Tongue (tissue), 2 donors: Measurements from ENCODE around the gene CRACR2A. TPM values are rescaled to one million over a fixed set of nuclear protein-coding genes. Genes with fewer than 3 reads are reported as not detected.
A peak's percentile ranks its signal among the peaks of the same experiment; 100 is the strongest.

Experiments used
- DNase-seq: peaks from one replicate; pipeline ENCODE4 v3.0.0-alpha.2; 2015
- total RNA-seq: library from RNA; depleted of rRNA; stranded (reverse); fragments of >200 nt; gene quantifications from one replicate; pipeline ENCODE4 v1.2.3, GENCODE V29; 2014

Gene CRACR2A
- total RNA-seq, 1 donor from 2014 or later = 5.1 TPM

- no peak for DNase-seq
Observed at GRCh38 chr12:3598896-3599860, 153.7 kb downstream of the CRACR2A start.

DNA sequence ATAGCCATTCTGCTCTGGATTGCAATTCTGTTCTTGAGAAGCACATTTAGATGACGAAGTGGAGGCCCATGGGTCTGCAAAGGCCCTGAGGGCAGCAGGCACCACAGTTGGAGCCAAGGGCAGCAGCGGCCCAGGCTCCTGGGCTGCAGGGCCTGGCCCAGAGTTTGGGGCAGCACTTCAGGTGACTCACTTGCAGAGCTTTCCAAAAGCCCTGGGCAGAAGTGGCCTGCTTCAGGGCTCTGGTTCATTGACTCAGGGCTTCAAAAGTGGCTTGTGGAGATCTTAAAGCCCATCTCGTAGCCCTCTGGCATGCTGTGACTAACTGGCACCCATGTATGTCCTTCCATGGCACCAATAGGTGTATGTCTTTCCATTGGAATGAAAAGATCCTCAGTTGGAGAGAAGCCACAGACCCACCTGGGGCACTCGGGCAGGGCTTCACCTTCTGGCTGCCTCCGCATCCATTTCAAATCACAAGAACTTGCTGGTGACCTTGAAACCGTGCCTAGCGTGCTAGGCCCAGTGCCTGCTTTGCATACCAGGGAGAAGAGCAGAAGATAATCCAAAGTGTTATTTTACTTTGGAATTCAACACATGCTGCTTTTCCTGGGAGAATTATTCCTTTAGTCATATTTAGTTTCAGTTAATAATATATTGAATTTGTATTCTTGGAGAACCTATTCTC, 155.2 kb downstream of the CRACR2A start:
- DNase-seq = no peak

DNA sequence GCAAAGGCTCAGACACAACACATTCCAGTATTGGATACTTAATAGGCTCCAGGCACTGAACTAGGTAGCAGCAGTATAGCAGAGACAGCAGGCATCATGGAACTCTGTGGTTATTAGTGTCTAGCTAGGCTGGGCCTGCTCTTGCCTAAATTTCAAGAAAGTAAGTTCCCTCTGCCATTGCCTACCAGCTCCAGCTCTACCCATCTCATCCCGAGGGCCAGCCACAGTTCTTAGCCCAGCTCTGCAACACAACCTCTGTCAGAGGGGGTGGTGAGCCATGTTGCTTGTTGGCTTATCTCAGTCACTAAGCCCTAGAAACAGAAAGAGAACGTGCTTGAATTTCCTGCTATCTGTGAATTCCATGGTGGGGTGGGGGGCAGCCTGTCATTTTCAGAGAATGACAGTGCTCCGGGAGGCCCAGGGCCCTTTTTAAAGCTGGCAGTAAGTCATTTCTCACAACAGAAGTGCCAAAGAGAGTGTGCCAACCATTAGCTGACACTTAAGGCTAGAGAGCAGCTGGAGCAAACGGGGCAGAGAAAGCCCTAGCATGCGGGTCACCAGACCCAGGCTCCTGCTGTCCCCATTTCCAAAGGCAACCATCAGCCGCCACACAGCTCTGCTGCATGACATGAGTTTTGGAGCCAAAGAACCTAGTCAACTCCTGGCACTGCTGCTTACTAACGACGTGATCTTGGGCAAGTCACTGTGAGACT, 156.1 kb downstream of the CRACR2A start:
- DNase-seq = no peak

DNA sequence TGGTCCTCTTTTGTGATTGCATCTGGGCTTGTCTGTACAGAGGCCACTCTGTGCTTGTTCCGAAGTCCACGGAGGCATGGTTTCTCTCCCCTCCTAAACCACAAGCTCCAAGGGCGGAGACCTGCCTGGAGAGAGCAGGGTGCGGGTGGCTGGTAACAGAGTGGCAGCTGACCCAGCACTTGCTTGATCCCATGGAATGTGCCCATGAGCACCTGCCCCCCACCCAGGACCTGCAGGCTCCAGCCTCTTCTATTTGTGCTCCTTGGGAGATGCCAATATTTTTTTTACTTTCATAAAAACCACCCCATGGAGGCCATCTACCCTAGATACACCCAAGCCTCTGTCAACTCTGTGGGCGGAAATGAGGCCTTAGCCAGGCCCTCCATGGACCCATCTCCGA, 157.2 kb downstream of the CRACR2A start:
- DNase-seq = no peak

- DNase-seq = no peak
Observed at GRCh38 chr12:3594966-3595365, 157.9 kb downstream of the CRACR2A start.

- DNase-seq = no peak
Observed at GRCh38 chr12:3593906-3594483, 158.9 kb downstream of the CRACR2A start.

GRCh38 chr12:3592856-3593625, 159.9 kb downstream of the CRACR2A start:
- DNase-seq = no peak

- no peak for DNase-seq
Observed at GRCh38 chr12:3589745-3590144, 163.2 kb downstream of the CRACR2A start.

DNA sequence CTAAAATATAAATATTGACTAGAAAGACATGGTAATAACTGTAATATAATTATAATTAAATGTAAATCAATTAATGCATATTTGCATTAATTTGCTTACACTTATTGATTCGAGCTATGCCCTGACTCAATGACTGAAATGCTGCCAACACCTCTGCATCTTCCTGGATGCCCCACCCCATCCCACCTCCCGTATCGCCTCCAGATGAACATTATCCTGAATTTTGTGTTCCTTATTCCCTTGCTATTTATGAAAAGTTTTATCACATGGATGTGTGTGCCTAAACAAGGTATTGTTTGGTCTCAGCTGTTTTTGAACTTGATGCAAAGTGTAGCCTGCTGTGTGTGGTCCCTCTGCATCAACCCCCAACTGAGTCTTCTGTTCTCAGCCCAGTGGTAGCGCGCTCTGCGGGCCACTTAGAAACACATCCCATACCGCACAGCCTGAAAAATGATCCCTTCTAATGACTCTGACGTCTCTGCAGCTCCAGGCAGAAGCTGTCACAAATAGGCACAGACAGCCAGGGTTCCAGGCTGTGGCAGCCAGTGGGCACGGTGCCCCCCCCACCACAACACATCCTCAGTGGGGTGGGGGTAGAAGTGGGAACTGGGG, 165.4 kb downstream of the CRACR2A start:
- no peak for DNase-seq

GRCh38 chr12:3583656-3584334, 169.1 kb downstream of the CRACR2A start:
- no peak for DNase-seq

DNA sequence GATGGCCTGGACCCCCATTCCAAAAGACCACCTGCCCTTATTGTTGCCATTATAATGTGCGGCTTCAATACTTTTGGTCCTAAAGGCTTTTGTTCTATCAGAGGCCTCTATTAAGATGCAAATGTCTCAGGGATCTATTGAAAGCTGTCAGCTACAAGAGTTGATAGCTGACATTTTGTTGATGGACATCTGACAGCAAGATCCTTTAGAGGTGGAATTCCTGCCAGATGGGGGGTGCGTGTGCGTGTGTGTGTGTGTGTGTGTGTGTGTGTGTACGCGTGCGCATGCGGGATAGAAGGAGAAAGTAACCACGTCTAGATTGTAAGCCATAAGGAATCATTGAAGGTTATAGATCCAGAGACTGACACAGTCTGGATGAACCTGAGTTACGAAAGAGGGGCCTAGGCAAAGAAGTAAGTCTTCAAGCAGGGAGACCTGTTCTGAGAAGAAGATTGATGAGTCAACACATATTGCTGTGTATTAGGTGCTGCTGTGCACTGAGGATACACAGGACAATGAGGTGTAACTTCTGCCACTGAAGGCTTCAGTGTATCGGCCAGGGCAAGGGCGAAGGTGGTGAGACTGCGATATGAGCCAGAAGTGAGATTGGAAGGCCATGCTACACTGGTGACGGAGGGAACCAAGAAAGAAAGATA, 172.7 kb downstream of the CRACR2A start:
- no peak for DNase-seq

DNA sequence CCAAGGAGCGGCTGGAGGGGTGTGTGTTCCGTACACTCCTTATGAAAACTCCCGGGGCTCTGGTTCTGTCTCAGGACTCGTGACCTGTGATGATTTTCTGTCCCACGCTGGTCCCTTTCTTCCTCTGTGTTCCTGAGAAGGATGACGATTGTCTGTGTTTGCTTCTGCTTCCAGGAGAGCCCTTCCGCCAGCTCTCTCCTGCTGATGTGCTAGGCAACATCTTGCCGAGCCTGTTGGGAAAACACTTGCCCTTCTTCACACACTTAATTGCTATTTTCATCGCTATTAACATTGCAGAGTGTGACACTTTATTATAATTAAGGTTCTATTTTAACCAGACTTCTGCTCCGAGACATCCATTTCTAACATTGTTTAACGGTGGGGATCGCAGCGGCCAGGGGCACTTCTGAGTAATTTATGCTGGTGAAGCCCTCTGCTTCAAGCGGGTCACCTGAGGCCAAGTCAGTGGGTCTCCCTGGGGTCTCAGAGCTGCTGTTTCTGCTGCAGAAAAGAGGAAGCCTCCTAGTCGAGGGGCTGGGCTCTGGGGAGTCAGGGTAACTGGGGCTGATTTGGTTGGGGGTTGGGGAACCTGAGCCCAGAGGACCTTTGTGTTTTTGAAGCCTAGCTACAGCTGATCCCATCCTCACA, 173.3 kb downstream of the CRACR2A start:
- no peak for DNase-seq

DNA sequence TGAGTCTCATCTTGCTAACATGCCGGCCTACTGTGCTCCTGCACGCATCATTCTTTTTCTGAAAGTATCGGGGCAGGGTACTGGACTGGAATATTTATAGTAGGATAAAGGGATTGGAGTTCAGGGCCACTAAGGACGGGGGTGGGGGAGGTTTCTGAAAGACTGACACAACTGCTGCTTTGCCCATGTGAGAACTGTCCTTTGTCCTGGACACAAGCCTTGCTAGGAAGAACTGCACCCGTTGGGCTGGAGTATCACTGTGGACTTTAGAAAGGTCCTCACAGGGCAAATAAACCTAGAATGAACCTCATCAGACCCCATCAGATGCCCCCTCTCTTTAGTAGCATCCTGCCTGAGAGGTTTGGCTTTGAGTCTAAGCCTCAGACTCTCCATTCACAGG, 174.4 kb downstream of the CRACR2A start:
- no peak for DNase-seq

- no peak for DNase-seq
Observed at GRCh38 chr12:3576891-3577290, 176.0 kb downstream of the CRACR2A start.

GRCh38 chr12:3574986-3575385, 177.9 kb downstream of the CRACR2A start:
- DNase-seq = no peak

DNA sequence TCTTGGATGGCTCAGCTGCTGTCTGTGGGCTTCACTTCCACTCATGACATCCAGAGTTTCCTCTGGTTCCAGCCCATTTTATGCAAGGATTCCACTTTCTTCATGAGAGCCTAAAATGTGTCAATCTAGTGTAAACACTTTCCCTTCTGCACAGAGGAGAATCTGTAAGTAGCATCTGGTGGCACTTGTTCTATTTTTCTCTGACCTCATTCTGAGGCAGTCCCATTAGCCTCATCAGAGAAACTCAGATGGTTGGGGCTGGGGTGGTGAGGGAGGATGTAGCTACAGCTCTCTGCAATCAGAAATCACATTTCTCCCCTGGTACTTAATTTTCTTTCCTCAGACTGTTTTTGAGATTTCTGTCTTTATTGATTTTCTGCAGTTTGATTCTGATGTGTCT, 180.3 kb downstream of the CRACR2A start:
- no peak for DNase-seq

GRCh38 chr12:3571724-3572123, 181.2 kb downstream of the CRACR2A start:
- peak; percentile 22 for DNase-seq

DNA sequence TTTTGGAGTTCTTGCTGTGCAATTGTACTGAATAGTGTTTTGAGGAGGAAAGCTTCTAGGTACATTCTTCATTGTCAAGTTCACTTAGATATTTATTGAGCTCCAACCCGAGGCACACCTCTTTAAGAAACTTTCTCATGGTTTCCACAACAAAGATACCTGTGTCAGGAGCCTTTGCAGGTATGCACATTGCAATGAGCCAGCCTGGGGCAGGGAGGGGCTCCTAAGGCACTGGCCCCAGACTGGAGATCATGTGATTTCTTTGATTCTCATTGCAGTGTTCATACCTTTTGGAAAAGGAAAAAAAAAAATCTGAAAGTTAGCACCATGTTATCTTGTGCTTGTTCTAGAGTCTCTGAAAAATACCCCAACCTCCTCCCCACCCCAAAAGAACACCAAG, 181.6 kb downstream of the CRACR2A start:
- DNase-seq = no peak

DNA sequence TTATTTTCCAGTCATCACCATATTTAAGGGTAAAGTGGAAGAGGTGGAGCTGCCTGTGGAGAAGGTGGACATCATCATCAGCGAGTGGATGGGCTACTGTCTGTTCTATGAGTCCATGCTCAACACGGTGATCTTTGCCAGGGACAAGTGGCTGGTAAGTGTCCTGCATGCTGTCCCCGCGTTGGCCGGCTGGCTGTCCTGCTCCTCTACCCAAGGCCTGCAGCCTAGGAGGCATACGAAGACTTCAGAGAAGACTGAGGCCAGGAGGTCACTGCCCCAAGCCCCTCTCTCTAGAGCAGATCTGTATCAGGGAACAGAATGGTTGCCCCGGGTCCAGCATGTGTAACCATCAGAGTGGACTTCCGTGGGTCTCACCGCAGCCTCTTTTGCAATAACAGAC, 184.2 kb downstream of the CRACR2A start:
- no peak for DNase-seq

GRCh38 chr12:3565985-3566384, 186.9 kb downstream of the CRACR2A start:
- no peak for DNase-seq
